NCI-H1048 (cell line): ENCODE data around the gene THAP9.
A peak's percentile ranks its signal among the peaks of the same experiment; 100 is the strongest.
"Not testable (repeated sequence)": the region's sequence is repeated elsewhere in the genome, so short reads cannot be mapped to it uniquely, and the experiment has no call there.

Experiments
- DNase-seq: peaks from one replicate; lab custom pipeline; 2025; lab: John Stamatoyannopoulos, UW

The THAP9 gene

DNA sequence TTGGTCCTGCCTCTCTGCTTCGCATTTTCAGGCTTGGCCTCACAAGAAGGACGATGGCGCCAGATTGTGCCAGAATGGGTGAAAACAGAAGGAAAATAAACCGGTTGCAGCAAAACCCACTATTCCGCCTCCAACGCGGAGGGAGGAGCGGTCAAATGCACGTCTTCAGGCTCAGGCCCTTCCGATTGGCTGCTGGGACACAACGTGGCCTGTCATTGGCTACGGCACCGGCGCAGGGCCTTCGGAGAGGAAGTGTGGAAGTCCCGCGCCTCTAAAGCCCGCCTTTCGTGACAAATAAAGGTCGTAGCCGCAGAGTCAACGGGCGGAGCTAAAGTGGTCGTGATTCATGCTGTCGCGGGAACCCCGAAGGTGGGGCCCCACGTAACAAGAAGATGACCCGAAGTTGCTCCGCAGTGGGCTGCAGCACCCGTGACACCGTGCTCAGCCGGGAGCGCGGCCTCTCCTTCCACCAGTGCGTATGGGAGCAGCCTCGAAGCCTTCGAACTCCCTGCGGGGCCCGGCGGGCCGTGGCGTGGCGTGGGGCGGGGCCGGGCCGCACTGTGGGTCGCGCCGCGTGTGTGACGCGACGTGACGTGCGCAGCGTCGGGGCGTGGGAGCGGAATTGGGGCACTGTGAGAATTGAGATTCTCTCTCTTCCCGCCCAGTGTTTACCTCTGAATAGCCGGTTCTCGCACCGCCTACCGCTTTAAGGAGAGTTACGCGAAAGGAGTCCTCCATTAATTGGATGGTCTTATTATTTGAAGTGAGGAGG lies at the start of gene THAP9:
TSS of gene THAP9 (plus strand) at position 325 of the 772 bp plus-strand sequence. CDS start at position 393, 68 bp downstream.
- peak; percentile 96 for DNase-seq

DNA sequence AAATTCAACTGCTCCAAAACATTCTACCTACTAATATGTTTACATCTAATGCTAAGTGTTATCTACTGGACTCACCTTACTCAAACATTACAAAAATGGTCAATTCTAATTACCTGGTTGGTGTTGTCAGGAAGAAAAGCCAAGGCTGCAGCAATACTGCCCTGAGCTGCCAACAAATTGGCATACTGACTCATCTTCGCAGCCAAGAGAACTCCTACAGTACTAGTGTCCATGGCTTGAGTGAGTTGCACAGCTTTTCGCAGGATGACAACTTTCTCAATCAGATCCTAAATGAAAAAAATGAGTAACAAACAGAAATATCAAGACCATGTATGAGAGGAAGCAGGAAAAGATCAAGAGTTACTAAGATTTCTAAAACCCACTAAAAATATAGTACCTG lies 49.2 kb upstream of the THAP9 start:
- no peak for DNase-seq

GRCh38 chr4:82851885-82852750 lies 48.4 kb upstream of the THAP9 start:
- no peak for DNase-seq

GRCh38 chr4:82852751-82853285 lies 47.7 kb upstream of the THAP9 start:
- DNase-seq, result no peak

GRCh38 chr4:82860487-82860886 lies 40.0 kb upstream of the THAP9 start:
- DNase-seq, result not testable (repeated sequence)

- no peak for DNase-seq
These were observed 39.0 kb upstream of the THAP9 start for GRCh38 chr4:82861529-82861928.

GRCh38 chr4:82864336-82864979 lies 36.1 kb upstream of the THAP9 start:
- no peak for DNase-seq

DNA sequence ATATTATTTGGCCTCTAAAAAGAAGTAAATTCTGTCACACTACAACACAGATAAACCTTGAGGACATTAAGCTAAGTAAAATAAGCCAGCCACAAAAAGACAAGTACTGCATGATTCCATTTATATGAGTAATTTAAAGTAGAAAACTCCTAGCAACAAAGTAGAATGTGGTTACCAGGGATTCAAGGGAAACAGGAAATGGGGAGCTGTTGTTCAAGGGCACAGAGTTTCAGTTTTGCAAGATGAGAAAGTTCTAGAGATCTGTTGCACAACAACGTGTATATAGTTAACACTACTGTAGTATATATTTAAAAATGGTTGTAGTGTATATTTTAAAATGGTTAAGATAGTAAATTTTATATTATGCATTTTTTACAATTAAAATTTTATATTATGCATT lies 34.9 kb upstream of the THAP9 start:
- DNase-seq, result no peak

- not testable (repeated sequence) for DNase-seq
These were observed 34.5 kb upstream of the THAP9 start for GRCh38 chr4:82866033-82866432.

DNA sequence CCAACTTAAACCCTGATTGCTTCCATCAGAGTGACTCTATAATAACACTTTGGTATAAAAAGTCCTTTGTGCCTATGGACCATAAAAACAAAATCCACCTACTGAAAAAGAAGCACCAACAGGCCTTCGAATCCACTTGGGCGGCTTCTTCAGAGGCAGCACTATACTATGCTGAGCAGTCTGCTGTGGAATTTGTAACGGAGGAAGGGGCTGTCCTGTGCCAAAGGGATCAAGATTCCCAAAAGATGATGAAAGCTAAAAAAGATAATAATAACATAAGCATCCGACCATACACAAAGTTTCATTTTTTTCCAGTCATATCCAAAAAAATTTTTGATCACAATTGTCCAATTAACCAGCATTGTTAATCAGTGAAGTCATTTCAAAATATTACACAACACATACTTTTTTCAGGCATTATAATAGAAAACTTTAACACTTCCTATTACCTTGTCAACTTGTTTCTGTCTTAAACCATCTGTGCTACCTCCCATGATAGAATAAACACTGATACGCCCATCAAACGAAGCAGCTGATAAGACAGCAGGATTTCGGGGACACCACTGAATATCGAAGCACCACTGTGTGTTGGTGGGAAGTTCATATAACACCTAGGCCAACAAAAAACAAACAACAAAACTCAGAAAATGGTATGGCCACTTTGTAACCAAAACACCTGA lies 33.7 kb upstream of the THAP9 start:
- DNase-seq, result no peak

DNA sequence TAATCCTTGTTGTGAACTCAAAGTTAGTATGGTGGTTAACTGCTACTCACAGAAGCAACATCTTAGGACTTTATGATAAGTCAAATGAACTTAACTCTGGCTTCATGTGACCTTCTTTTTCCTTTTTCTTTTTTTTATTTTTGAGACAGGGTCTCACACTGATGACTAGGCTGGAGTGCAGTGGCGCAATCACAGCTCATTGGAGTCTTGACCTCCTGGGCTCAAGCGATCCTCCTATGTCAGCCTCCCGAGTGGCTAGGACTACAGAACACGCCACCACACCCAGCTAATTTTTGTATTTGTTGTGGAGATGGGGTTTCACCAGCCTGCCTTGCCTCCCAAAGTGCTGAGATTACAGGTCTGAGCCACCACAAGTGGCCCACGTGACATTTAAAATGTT lies 32.0 kb upstream of the THAP9 start:
- no peak for DNase-seq

DNA sequence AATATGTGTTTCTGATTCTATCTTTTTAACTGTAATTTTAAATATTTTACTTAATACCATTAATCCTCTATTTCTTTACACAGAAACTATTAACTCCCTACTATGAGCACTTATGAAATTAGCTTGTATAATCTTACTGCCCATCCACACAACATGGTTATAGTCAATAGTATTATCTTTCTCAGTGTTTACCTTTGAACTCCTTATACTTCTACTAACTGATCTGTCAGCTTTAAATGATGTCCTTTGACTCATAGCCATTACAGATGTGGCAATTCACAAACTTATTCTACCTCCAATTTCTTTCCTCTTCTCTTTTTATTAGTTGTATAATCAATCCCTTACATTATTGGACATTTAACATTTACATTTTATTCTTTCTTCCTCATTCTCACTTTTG lies 15.1 kb upstream of the THAP9 start:
- DNase-seq, result no peak

GRCh38 chr4:82886147-82886942 lies 14.2 kb upstream of the THAP9 start:
- no peak for DNase-seq

DNA sequence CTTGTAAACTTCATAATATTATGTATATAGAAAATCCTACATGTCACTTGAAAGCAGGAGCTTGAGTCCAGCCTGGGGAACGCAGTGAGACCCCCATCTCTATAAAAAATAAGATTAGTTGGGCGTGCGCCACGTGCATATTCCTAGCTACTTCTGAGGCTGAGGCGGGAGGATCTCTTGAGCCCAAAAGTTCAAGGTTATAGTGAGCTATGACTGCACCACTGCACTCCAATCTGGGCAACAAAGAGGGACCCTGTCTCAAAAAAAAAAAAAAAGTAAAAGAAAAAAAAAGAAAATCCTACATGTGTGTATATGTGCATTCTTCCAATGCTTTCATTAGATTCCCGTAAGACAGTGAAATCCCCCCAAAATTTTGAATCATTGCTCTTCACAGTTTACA lies 11.2 kb upstream of the THAP9 start:
- no peak for DNase-seq

DNA sequence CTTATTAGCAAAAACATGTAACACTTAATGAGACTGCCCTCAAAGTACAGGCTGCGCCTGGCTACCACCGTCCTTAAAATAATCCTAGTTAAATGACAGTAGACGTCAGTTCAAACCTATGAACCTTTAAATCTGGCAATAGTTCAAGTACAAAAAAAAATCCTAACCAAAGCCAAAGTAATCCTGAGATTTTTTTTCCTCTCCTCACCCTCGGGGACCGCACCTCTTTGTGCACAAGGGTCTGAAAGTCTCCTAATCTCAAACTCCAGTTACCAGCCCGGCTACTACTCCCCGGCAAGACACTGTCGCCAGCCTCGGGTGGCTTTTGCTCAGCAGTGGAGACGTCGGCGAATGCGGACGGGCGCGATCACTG lies 10.0 kb upstream of the THAP9 start:
- no peak for DNase-seq

DNA sequence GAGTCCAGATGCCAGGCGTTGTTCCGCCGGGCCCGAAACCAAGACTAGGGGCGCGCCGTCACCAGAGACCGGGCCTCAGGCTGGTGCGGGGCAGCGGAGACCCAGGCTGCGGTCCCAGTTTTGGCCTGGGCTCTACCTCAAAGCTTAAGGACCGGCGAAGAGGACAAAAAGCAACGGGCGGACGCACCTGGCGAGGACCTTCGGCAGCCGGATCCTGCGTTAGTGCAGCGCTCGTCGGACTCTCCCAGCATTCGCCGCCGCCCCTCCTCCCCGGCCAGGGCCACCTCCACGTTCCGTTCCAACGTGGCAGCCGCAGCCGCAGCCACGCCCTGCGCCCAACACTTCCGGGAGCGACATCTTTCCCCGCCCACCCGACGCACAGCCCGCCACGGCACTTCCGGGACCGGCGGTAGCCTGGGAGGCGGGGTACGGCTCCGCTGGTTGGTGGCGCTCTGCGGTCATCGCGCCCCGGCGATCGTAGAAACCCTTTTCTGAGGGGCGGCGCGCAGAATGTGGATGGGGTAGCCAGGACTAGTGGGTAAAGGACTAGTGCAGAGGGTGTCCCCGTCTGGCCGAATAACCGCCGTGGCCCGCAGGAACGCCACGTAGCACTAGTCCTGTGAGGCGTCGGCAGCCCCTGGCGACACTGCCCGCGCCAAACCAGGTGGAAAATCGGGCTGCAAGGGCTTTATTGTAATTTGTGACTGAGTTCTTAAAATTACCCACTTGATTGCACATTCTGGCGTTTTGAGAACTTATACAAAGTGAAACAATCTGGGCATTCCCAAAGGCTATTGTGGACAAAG lies 9.4 kb upstream of the THAP9 start, which contains the start of gene SEC31A:
TSS of gene SEC31A (minus strand) at position 253 of the 806 bp plus-strand sequence. CDS start 9,217 bp downstream, outside the sequence.
- peak; percentile 88 for DNase-seq

- DNase-seq, result no peak
These were observed 8.6 kb upstream of the THAP9 start for GRCh38 chr4:82891707-82892466.

DNA sequence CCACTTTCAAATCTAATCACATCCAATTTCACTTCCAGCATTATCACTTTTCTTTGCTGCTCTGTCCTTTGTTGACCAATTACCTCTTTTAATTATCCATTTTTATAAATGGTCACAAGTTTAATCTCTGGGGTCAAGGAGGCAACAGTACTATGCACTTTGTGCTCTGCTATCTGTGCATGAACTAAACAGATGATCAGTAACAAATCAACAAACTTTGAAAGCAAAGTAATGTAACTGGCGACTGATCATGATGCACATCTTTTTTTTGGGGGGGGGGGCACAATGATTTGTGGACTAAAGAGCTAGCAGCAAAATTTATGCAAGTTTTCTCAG lies 8.1 kb upstream of the THAP9 start:
- DNase-seq, result no peak

- DNase-seq, result no peak
These were observed 6.6 kb upstream of the THAP9 start for GRCh38 chr4:82893942-82894341.
